CD4-positive, alpha-beta T cell treated with Interleukin-2 at 100 ng/mL for 4 hours (primary cell): Measurements from ENCODE around the gene DNAI1.

Experiments
- DNase-seq: peaks from one replicate; pipeline ENCODE4 v3.0.0-alpha.2; 2020; ENCODE audit warnings: low spot score

The DNAI1 gene

GRCh38 chr9:34558919-34559623 is 100.5 kb downstream of the DNAI1 start:
- no peak for DNase-seq

DNA sequence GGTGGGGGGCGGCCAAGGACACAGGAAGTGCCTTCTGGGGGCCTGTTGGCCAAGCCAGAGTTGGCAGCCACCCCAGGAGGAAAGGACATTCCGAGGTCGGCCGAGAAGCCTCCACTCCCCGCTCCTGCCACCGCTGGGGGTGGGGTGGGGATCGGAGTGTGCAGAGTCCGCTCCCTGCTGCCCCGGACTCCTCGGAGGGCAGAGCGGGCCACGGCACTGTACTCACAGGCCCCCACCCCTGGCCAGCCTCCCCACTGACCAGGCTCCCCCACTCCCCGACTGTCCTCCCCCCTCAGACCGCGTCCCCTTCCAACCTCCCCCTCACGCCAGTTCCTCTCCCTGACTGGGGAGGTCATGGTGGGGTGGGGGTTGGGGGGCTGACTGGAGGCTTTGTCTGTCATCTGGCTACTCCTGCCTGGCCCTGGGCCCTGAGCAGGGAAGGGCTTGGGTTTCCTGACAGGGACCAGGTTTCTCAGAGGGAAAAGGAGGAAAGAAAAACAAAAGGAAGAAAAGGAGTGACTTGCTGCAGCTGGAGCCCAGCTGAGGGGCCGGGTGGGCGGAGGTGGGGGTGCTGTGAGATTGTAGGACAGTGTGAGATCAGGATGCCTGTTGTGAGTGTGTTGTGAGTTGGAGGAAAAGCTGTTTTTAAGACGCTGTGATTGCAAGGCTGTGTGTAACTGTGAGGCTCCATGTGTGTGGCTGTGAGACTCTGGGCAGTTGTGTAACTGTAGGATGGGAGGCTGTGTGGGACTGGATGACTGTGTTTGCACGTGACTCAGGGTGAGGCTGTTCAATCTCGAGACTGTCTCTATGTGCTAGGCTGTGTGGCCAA is 101.2 kb downstream of the DNAI1 start:
- no peak for DNase-seq

DNA sequence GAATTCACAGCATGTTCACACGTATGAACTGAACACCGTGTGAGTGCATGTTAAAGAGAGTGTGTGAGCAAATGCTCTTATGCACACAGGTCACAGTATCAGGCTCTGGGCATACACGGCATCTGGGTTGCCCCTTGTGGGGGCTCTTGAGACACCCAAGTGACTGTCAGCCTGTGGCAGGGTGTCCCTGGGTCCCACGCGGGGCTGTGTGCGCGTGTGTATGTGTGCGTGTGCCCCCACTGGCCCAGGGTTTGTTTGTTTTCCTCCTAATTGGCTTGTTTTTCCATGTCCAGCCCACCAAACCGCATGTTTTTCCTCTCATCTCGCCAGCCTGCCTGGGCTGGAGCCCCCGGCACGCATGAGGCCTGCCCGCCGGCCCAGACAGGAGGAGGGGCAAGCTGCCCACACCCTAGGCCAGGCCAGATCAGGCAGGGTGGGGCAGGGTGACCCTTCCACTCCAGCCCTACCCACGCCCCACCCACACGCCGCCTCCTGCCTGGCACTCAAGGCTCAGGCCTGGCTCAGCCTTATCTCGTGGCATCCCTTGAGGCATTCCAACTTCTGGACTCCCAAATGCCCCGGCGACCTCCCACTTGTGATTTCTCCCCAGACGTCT is 102.1 kb downstream of the DNAI1 start:
- DNase-seq, result no peak

- DNase-seq, result peak; percentile 6
Observed at GRCh38 chr9:34562135-34562745, 103.6 kb downstream of the DNAI1 start.

GRCh38 chr9:34563262-34563661 is 104.7 kb downstream of the DNAI1 start:
- DNase-seq, result no peak

GRCh38 chr9:34564617-34565016 is 106.0 kb downstream of the DNAI1 start:
- DNase-seq, result no peak

- DNase-seq, result no peak
Observed at GRCh38 chr9:34565856-34566255, 107.3 kb downstream of the DNAI1 start.

GRCh38 chr9:34566322-34566721 is 107.7 kb downstream of the DNAI1 start:
- DNase-seq, result no peak

DNA sequence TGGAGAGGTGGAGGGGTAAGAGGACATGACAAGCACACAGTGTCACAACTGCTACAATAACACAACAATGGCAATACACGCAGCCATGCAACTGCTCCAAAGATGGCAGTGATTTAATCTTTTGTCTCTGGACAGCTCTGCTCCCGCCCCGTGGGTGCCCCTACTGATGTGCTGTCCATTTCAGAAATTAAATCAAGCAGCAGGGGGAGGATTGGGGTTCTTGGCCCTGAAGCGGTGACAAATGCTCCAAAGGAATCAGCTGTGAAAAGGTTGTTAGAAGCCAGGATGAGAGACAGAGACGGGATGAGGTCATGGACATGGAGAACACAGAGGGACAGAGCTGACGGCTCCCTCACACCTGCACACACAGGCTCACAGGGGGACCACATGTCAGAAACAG is 108.4 kb downstream of the DNAI1 start:
- DNase-seq, result no peak

- no peak for DNase-seq
Observed at GRCh38 chr9:34568133-34568532, 109.5 kb downstream of the DNAI1 start.

DNA sequence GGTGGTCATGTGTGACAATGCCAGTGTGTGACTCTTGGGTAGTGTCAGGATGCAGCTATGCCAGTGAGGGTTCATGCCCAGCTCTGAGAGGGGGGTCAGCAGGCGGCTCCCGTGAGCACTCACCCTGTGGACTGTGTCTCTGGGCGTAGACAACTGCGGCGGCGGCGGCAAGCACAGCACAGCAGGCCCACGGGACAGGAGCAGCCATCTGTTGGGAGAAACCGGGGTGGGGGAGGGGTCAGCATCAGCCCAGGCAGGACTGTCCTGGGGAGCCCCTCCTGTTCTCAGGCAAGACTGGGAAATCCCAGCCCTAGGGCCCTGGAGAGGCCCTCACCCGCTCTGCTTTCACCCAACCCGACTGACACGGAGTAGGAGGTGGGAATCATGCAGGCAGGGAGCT is 110.2 kb downstream of the DNAI1 start:
- no peak for DNase-seq

DNA sequence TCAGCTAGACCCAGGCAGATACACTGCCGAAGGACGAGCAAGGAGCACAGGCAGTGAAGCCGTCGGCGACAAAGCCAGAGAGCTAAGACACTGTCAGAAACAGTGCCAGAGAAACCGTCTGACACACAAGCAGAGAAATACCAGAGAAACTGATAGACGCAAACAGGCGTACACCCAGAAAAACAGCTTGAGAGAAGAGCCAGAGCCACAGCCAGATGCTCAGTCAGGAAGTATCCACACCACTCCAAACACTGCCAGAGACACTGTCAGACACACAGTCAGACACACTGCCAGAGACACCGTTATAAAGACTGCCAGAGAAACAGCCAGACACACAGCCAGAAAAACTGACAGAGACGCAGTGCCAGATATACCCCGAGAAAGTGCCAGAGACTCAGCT is 111.8 kb downstream of the DNAI1 start:
- DNase-seq, result no peak
